IPS-18a (cell line): Measurements from ENCODE around the gene FCN3.
"Not testable (repeated sequence)": the region's sequence is repeated elsewhere in the genome, so short reads cannot be mapped to it uniquely, and the experiment has no call there.

Source experiments
- H3K27ac ChIP-seq: one replicate; pipeline ENCODE4 v1.5.1; 2013; ENCODE audit warnings: low read length
- H3K27me3 ChIP-seq: one replicate; pipeline ENCODE4 v1.6.1; 2013; ENCODE audit warnings: mild to moderate bottlenecking, low read length; ENCODE audit not compliant: control insufficient read depth, insufficient read depth
- H3K36me3 ChIP-seq: one replicate; pipeline ENCODE4 v1.6.1; 2013; ENCODE audit warnings: low read depth, low read length; ENCODE audit not compliant: control insufficient read depth
- H3K4me1 ChIP-seq: one replicate; pipeline ENCODE4 v1.6.1; 2013; ENCODE audit warnings: low read depth, low read length; ENCODE audit not compliant: control insufficient read depth
- H3K4me3 ChIP-seq: one replicate; pipeline ENCODE4 v1.5.1; 2013; ENCODE audit warnings: low read length
- H3K9ac ChIP-seq: one replicate; pipeline ENCODE4 v1.6.1; 2013; ENCODE audit warnings: mild to moderate bottlenecking, low read length, moderate library complexity
- H3K9me3 ChIP-seq: one replicate; pipeline ENCODE4 v1.6.1; 2013; ENCODE audit warnings: low read depth, low read length; ENCODE audit not compliant: control insufficient read depth

The FCN3 gene

DNA sequence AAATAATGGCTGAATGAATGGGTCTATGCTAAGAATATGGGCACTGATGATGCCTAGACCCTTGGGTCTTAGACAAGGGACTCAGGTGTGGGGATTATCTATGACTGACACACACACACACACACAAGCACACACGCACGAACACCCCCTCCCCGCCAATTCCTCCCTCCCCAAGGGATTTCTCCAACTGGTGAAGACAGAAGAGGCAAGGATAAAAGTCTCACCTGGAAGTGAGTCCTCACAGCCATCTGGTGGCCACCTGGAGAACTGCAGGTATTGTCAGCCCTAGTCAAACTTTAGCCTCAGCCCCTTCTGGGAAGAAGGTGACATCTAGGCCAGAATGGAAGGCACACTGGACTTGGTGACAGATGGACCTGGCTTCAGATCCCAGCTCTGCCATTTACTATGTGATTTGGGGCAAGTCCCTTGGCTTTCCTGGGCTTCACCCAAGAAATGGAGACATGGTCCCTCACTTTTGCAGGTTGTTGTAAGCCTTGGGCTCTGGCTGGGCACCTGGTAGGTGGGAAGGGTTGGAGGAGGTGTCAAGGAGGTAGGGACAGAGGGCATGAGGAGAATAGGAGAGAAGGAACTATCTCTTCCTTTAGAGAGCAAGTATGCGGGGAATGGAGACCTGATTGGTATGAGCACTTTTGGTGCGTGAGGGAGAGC, 13.8 kb upstream of the FCN3 start:
- Histone ChIP-seq H3K36me3 (no peaks in the 10 kb centered on the region), H3K27me3 (no peaks in the 10 kb centered on the region), H3K9ac (no peak overlapping the region), H3K9me3 (no peaks in the 10 kb centered on the region), H3K4me1 (peaks cover 6% of the 10 kb centered on the region), H3K4me3 (no peak overlapping the region), H3K27ac (no peak overlapping the region)

DNA sequence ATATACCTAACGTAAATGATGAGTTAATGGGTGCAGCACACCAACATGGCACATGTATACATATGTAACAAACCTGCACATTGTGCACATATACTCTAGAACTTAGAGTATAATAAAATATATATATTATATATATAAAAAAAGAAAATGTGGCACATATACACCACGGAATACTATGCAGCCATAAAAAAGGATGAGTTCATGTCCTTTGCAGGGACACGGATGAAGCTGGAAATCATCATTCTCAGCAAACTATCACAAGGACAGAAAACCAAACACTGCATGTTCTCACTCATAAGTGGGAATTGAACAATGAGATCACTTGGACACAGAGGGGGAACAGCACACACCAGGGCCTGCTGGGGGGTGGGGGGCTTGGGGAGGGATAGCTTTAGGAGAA, 10.2 kb upstream of the FCN3 start:
- not testable (repeated sequence) for H3K9ac ChIP-seq, H3K36me3 ChIP-seq, H3K4me3 ChIP-seq, H3K4me1 ChIP-seq, H3K27ac ChIP-seq, H3K9me3 ChIP-seq
- peaks cover 15% of the 10 kb centered on the region for H3K27me3 ChIP-seq

DNA sequence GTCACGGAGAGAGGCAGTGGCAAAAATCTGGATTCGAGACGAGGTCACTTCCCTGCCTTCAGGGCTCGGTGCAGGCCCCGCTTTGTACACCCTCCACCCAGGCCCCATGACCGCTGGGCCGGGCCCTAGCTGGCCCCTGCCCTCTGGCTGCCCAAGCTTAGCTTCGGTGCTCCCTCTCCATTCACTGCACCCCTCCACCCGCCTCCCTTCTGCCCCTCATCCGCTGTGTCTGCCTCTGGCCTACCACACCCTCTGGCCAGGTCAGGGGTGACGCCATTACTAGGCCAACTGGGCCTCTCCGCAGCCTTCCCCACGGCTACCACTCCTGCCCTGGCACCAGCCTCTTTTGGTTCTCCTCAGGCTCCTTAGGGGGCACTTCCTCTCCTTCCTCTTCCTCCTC, 9.0 kb upstream of the FCN3 start:
- H3K4me1 ChIP-seq, result no peaks in the 10 kb centered on the region
- H3K9ac ChIP-seq, result no peak overlapping the region
- H3K36me3 ChIP-seq, result no peaks in the 10 kb centered on the region
- H3K27me3 ChIP-seq, result peaks cover 15% of the 10 kb centered on the region
- H3K27ac ChIP-seq, result no peak overlapping the region
- H3K4me3 ChIP-seq, result no peak overlapping the region
- no peaks in the 10 kb centered on the region for H3K9me3 ChIP-seq

DNA sequence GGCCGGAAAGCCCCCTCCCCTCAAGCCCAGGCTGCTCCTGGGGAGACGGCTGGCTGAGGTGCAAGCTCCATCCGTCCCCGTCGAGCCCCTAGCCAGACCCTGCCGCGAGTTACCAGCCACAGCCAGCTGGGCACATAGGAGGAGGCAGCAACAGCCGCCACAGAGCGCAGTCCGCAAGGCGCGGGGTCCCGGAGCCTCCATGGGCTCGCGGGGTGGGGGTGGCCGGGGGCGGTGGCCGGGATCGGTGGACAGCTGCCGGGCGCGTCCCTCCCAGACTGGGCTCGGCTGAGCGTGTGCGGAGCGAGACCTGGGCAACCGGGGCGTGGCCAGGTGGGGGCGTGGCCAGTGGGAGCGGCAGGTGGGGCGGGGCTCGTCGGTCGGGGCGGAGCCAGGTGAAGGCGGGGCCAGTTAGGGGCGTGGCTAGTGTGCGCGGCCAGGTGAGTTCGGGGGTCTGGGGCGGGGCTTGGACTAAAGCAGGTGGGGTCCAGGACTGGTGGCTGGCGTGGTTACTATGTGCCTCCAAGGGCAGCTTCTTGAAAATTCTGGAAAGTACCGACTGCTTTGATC, 8.5 kb upstream of the FCN3 start, which contains the start of gene CD164L2:
Gene CD164L2 (minus strand): TSS at position 295 of the 567 bp plus-strand sequence. CDS start 94 bp downstream, at position 201.
- Histone ChIP-seq H3K9ac (no peak within 1 kb of the TSS), H3K27ac (no peak within 1 kb of the TSS), H3K4me1 (no peaks in the 10 kb centered on the region), H3K36me3 (no peaks in the 10 kb centered on the region), H3K27me3 (peaks cover 15% of the 10 kb centered on the region), H3K4me3 (peak within 1 kb of the TSS; percentile 50), H3K9me3 (no peaks in the 10 kb centered on the region)

DNA sequence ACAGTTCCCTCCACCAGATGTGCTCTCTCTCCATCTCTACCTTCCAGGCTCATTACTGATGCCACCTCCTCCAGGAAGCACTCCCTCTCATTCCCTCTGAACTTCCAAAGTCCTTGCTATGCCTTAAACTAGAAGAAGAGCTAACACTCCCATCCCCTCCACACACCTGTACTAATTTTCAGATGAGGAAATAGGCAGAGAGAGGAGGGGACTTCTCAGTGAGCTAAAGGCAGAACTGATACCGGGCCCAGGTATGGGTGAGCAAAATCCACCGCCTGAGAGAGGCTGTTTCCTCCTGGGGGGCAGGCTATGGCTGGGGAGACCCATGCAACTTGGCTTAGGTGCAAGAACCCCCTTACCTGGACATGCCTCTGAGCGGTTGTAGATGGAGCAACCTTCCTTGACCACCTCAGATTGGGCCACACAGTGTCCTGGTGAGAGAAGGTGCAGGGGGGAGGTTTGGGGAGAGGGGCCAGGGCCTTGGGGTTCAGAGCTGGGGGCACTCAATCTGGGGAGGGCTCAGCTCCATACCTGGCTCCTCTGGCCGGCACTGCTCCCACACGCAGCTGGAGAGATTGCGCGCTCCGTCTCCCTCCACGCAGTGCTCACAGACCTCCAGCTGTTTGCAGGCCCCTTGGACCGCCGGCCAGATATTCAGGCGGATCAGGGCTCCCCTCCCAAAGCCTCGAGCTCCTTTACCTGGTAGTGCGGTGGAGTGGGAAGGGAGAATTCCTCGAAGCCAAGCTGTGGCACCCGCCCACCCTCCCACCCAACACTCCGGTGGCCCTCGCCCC, 7.5 kb upstream of the FCN3 start:
- Histone ChIP-seq H3K4me3 (no peak overlapping the region), H3K27ac (no peak overlapping the region), H3K9ac (no peak overlapping the region), H3K9me3 (no peaks in the 10 kb centered on the region), H3K4me1 (no peaks in the 10 kb centered on the region), H3K27me3 (peaks cover 15% of the 10 kb centered on the region), H3K36me3 (no peaks in the 10 kb centered on the region)

DNA sequence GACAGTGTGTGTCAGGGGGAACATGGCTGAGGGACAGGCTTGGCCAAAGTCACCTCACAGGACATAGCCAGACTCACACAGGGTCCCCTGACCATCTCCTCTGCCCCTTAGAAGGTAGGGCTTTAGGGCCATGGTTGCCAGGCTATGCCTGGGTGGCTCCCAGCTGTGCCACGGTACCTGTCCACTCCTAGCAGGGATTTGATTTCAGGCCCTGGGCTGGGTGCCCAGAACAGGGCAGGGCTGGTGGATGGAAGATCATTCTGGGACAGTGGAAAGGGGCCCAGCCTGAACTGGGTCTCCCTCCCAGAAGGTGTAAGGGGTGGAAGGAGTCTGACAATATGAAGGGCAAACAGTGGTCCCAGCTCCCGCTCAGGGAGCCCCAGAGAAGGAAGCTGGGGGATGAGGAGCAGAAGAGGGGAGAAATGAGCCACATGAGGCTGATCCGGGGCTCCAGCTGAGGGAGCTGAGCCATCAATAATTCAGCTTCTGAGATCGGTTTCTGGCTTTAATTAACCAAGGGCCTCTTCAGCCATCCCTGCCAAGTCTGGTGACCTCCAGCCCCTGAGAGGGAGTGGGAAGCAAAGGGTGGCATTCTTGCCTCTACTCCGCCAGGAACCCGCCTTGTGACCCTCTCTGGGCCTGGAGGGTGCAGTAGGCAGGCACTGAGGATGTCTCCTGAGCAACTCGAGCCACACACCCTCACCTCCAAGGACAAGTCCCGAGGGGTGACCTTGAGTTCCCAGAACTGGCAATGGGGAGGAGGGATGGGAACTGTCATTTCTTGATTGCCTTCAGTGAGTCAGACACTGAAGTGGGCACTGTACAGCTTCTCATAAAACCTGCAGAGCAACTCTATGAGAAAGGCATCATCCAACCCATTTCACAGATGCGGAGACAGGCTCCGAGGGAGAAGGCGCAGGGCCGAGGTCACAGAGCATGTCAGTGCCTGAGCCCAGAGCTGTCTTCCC, 6.4 kb upstream of the FCN3 start:
- Histone ChIP-seq H3K27ac (no peak overlapping the region), H3K36me3 (no peaks in the 10 kb centered on the region), H3K9me3 (no peaks in the 10 kb centered on the region)

DNA sequence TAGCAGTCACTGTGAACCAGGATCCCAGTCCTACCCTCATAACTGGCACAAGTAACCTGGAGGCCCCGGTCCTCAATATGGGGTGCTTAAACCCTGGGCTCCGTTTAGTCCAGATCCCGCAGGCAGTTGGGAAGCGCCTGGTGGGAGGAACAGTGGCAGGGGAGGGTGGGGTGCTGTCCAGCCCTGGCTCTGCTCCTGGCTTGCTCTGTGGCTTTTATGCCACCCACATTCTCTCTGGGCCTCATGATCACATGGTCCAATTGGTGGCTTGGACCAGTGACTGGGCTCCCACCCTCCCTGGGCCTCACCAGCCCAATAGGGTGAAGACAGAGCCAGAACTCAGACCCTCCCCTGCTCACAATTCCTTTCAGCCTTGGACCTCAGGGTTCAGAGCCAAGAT, 5.6 kb upstream of the FCN3 start:
- H3K9me3 ChIP-seq, result no peaks in the 10 kb centered on the region
- no peaks in the 10 kb centered on the region for H3K4me1 ChIP-seq
- no peak overlapping the region for H3K4me3 ChIP-seq
- H3K36me3 ChIP-seq, result no peaks in the 10 kb centered on the region
- no peak overlapping the region for H3K27ac ChIP-seq
- no peak overlapping the region for H3K9ac ChIP-seq
- H3K27me3 ChIP-seq, result peaks cover 15% of the 10 kb centered on the region

More for the DNA sequence above, 6.4 kb upstream of the FCN3 start:
- Histone ChIP-seq H3K4me3 (no peak overlapping the region), H3K27me3 (peaks cover 15% of the 10 kb centered on the region), H3K4me1 (no peaks in the 10 kb centered on the region), H3K9ac (no peak overlapping the region)

DNA sequence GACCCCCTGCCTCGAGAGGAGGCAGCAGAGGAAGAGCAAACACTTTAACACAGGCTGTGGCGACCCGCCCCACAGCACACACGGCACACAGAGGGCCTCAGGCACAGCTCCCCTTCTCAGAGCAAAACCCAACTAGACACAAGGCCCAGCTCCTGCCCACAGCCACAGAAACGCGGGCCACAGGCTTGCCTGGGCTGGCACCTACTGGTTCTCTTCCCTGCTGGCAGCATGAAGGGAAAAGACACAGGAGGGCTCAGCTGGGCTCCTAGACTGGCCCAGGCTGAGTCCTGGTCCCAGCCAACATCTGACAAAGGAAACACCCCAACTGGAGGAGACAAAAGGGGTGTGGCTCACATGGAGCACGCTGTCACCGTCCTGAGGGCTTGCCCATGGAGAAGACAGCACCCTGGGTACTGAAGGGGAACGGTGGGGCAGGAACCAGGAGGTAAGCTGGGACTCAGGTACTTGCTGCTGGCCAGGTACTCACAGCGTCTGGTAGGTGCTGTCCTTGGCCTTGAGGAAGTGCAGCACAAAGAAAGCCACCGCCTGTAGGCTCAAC, 5.0 kb upstream of the FCN3 start:
- peaks cover 15% of the 10 kb centered on the region for H3K27me3 ChIP-seq
- no peaks in the 10 kb centered on the region for H3K9me3 ChIP-seq
- H3K36me3 ChIP-seq, result no peaks in the 10 kb centered on the region
- no peaks in the 10 kb centered on the region for H3K4me1 ChIP-seq
- no peak overlapping the region for H3K4me3 ChIP-seq
- no peak overlapping the region for H3K9ac ChIP-seq
- H3K27ac ChIP-seq, result no peak overlapping the region

DNA sequence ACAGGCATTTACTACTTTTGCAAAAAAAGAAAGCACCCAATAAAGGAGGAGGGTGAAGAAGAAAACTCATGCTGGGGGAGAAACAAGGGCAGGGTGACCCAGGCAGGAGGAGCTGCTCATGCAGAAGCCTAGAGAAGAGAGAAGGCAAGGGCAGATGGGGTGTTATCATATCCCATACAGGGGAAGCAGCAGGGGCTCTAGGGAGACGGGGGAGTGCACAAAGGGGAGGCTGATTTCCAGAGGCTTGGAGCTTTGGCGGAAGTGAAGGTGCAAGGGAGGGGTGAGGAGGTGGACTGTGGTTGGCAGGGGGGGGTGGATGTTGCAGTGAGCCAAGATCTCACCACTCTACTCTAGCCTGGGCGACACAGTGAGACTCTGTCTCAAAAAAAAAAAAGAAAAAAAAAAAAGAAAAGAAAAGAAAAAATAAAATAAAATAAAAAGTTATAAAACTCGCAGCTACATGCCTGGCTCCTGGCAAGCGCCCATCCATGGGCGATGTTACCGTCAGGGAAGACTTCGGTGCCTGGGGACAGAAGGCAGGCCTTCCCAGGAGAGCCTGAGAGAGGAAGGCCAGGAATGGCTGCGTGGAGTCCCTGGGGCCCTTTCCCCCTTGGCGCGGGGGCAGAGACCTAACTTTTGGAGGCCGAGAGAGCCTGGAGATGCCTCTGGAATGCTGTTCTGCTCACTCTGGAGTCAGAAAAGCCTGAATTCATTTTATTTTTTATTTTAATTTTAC, 3.3 kb upstream of the FCN3 start:
- Histone ChIP-seq H3K36me3 (no peaks in the 10 kb centered on the region), H3K27me3 (peaks cover 15% of the 10 kb centered on the region), H3K27ac (no peak overlapping the region), H3K9me3 (no peaks in the 10 kb centered on the region), H3K9ac (no peak overlapping the region), H3K4me1 (no peaks in the 10 kb centered on the region), H3K4me3 (no peak overlapping the region)

DNA sequence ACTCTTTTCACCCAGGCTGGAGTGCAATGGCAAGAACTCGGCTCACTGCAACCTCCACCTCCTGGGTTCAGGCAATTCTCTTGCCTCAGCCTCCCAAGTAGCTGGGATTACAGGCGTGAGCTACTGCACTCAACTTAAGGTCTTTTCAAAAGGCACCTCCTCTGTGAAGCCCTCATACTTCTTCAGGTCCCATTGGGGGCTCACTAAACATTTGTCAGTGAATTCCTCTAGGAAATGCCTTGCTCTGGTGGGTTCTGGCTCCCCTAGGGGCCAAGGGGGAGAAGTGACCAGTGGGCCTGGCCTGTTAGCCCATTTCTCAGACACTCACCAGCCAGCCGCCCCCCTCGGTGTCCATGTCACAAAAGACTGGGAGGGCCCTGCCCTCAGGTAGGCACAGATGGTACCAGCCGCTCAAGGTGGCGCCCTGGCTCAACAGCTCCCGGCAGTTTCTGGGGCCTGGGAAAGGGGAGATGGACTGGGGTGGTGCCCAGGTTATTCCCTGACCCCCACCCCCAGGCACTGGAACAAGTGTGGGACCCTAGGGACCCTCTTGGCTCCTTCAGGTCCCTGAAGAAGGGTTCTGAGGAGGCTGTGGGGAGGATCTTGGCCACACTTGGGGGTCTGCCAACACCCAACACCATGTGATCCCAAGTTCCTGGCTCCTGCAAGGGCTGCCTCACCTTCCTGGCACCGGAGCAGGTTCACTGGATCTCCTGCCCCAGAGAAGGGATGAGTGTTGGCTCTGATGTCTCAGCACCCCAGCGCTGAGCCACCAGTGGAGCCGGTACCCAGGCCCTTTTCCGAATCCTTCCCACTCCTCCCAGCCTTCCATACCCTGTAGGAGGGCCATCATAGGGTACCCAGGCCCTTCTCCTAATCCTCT, 1.6 kb downstream of the FCN3 start:
- no peak overlapping the region for H3K9ac ChIP-seq
- no peaks in the 10 kb centered on the region for H3K27me3 ChIP-seq

More for the DNA sequence above, 1.6 kb downstream of the FCN3 start:
- H3K27ac ChIP-seq, result no peak overlapping the region
- no peaks in the 10 kb centered on the region for H3K4me1 ChIP-seq
- H3K36me3 ChIP-seq, result no peaks in the 10 kb centered on the region
- H3K4me3 ChIP-seq, result no peak overlapping the region
- no peaks in the 10 kb centered on the region for H3K9me3 ChIP-seq
